Bone marrow (tissue), 2 donors: ENCODE results near the gene UBL3.

Experiments used
- DNase-seq, 2 donors: peaks; one replicate each; lab custom pipeline; 2025; lab: John Stamatoyannopoulos, UW

The UBL3 gene

DNA sequence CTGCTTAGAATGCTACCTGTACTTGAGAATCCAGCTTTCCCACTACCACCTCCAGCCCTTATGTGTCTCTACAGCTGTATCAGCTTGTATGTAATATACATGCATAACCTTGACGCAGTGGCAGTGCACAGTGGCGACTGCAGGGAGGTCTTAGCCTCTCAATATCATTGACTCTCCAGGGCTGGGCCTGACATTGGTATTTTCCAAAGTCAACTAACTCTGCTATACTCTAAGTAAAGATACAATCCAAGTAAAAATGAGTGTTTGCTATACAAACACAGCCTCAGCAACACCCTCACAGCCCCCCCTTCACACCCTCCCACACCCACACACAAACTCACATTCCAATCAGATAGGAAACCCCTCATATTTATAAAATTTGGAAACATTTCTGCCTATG is 6.7 kb upstream of the UBL3 start:
- no peak for DNase-seq

DNA sequence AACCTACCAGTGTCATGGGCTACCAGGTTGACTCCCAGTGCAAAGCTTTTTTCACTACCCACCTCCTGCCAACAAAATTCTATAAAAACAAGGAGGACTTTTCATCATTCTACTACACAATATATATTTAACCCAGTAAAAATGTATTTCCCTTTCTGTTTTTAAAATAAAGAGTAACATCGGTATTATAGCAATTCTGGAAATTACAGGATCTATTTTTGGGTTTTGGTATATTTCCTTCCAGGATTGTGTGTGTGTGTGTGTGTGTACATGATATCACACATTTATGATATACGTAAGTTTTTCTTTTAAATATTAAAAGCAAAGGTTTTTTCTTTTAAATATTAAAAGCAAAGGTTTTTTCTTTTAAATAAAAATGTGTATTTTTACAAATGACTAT is 6.0 kb upstream of the UBL3 start:
- no peak for DNase-seq

DNA sequence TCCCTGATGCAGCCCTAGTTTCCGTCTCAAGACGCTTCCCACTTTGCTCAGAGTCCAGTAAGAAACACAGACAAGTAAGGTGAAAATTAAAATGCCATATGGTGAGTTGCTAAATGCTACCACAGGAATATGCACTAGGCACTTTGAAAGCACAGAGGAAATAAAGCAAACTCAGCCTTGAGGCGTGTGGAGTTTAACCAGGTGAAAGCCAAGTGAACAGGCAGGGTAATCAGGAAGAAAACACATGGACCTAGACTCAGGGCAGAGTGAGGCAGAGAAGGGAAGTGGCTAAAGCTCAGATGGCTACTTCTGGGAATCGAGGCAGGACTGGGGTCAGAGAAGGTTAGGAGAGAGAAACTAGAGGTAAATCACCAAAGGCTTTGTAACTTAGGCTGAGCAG is 5.4 kb upstream of the UBL3 start:
- DNase-seq, result no peak

DNA sequence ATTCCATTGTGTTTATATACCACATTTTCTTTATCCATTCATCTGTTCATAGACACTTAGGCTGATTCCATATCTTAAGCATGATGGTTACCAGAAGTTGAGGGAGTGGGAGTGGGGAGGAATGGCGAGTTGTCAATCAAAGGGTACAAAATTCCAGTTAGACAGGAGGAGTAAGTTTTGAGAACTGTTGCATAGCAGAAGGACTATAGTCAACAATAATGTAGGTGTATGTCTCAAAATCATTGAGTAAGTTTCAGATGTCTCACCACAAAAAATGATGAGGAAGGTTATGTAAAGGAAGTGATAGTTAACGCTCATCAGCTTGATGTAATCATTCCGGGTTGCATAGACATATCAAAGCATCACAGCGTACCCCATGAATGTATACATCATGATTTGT is 4.6 kb upstream of the UBL3 start:
- DNase-seq, result no peak

DNA sequence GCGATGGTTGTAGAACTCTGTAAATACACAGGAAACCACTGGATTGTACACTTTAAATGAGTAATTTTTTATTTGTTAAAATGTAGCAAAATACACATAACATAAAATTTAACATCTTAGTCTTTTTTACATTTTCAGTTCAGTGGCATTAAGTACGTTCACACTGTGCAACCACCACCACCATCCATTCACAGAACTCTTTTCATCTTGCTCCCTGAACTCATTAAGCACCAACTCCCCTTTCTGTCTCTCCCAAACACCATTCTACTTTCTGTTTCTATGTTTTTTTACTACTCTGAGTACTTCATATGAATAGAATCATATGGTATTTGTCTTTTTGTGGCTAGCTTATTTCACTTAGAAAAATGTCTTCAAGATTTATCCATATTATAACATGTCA is 2.7 kb upstream of the UBL3 start:
- DNase-seq, result peak in 1 of 2 donors; percentile 2

DNA sequence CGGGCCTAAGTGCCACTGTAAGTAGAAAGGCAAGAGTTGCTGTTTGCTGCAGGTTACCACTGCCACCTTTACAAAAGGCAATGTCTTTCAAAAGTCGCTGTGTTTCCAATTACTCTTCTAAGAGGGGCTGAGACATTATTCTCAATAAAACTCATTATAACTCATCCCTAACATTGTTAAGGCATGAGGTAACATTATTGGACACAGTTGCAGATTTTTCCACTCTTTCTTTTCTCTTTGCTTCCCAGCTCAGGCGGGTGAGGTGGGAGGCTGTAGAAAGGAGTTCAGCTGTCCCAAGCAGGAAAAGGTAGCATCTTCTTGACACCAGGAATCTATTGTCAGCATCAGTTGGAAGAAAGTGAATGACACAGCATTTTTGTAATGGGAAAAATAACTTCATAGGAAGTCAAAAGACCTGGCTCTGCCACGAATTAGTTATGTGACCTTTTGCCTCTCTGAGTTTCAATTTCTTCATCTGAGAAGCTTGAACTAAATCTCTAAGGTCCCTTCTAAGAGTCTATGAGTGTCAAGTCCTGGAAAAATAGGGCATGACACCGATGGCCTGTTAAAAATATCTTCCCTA is 2.1 kb upstream of the UBL3 start:
- no peak for DNase-seq

DNA sequence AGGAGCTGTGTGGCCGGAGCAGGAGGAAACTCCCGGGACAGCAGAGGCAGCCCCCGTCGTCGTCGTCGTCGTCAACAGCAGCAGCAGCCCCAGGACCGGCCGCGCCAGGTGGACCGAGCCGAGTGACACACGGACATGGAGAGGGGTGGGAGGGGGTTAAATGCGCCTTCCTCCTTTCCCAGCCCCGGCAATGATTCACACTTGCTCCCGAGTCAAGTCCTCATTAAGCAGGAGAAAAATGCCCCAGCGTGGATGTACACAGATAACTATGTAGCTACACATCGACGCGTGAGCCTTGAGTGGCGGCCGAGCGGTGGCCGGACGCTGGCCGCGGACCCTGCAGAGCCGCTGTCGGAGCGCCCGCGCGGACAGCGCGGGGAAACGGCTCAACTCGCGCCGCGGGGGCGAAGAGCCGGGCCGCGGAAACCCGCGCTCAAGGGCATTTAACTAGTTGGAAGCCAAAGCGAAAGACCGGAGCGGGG is 645 bp downstream of the UBL3 start:
- peak; percentile 5 to 70 for DNase-seq

DNA sequence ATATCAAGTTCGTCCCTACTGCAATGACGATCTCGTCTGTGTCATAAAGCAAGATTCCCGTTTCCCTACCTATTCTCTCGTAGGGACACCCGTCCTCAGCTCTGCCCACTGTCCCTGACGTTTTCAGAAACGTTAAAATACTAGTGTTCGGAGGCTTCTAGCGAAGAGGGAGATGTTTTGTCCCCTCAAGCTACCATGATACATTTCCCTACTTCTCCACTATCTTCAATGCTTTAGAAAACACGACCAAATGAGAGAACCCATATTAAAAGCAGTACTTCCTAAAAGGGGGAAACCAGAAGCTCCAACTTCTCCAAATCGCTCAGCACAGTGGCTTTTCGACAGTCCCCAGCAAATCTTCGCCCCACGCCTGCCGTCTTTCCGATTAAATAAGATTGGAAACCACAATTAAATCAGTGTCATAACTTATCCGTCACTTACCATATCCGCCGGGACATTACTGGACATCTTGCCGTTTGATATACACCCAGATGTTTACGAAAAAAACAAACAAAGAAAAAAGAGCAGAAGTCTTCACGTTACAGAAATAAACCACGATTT is 1.3 kb downstream of the UBL3 start:
- peak in 1 of 2 donors; percentile 59 for DNase-seq

DNA sequence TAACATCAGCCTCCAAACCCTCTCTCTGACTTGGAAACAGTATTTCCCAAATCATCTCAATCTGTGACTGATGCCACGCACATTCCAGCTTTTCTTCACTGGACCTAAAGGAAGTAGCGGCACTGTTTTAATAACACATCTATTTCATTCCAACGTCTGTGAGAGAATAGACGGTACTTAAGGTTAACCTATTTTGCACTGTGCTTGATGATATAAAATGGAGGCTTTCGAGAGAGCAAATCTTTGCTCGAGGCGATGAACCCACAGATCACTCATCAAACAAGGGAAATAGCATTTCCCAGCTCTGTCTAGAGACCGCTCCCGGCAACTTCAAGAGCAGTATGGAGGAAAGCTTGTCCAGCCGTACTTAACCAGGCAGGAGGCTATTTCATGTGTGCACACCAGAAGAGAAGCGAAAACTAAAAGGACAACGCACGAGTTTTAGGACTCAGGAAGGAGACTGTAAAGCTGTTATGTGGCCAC is 2.9 kb downstream of the UBL3 start:
- DNase-seq, result peak in 1 of 2 donors; percentile 0

DNA sequence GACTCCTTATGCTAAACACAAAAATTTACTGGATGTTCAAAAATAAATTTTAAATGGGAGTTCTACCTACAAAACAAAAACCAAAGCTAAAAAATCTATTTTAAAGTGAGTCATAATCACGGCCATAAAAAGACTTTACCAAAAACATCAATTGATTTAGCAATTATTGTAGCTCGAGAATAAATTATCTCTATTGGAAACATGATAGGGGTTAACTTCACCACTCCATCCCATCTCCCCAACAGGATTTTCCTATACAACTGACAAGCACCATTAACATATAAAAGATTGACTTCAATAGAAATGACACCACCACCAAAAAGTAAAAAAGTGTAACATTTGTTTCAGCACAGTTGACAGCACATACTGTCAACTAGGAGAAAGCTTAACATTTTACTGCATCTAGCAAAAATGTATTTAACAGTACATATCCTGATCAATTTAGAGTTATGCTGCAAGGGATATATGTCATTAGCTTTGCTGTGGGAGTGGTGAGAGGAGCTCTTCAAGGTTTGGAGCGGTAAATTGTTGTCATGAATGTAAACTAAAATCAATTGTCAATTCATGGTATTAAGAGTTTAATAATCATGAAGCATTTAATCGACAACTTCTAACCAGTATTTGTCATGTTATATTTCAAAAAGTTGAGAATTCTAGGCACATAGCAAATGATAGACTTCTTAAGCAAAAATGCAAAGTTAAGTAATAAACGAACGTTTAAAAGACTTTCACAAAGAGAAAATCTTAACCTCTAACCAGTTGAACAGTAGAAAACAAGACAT is 3.8 kb downstream of the UBL3 start:
- no peak for DNase-seq

DNA sequence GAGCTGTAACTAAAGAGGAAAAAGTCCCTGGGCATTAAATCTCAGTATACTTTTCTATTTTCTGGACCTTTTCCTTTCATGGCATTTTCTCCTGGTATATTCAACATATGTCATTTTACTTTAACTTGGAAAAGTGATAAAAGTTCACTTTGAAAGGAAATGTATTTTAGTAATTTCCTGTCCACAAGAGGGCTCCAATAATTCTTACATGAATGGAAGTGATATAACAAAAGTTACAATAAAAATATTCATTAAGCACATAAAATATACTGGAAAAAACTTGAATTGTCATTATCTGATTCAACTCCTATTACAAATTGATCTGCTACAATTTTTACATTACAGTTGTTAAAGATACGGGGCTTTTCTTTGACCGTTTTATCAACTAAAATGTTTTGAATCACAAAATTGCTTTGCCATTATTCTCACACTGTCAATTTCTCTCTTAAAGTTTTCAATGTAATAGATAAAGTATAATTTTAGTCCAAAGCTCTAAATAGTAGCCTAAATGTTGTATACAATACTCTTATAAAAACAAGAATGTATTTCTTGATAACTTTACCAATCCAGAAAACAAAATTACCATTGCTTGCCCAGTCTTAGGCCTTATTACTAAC is 4.9 kb downstream of the UBL3 start:
- no peak for DNase-seq

DNA sequence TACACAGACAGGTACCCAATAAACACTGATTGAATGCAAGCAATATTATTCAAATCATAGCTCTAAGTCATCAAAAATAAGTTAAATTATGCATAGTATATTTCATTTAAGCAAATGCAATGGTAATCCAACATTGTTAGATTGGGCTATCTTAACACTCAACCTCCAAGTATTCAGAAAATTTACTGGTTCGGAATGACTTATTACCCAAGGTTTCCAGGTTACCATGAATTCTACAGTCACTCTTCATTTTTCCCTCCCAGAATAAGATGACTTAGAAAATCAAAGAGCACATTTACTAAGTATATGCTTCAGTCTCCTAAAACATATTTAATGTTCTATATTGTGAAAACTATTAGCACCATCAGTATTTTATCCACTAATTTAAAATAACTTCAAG is 6.0 kb downstream of the UBL3 start:
- DNase-seq, result no peak

DNA sequence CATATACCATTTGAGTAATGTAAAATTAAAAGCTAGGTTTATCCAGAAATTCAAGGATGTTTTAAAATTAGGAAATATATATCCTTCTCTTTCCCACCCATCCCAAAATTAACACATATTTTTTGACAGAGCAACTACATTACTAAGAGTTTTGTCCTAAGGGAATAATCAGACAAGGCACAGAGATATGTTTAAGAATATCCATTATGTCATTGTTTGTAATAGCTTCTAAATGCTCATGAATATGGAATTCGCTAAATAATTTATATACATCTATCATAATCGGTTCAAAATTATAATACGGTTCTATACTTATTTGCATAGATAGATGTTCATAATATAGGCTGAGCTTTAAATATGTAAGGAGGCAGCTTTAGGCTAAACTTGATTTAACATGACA is 9.8 kb downstream of the UBL3 start:
- no peak for DNase-seq

DNA sequence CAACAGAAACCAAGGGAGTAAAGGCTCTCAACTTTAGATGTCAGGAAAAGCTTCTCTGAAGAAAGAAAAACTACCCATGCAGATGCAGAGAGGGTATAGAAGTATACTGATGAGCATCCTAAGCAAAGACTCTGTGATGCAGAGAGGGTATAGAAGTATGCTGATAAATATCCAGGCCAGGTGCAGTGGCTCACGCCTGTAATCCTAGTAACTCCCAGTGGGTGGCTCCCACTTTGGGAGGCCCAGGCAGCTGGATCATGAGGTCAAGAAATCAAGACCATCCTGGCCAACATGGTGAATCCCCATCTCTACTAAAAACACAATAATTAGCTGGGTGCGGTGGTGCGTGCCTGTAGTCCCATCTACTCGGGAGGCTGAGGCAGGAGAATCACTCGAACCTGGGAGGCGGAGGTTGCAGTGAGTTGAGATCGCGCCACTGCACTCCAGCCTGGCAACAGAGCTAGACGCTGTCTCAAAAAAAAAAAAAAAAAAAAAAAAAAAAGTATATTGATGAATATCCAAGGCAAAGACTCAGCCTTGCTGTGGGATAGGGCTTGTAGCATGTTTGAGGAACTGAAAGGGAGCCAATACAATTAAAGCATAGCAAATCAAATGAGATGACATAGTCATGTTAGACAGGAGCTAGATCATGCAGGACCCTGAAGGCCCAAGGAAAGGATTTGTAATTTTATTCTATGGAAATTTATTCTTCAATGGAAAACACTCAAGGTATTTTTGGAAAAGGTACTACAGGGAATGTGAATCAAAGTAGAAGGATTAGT is 14.9 kb downstream of the UBL3 start:
- no peak for DNase-seq

DNA sequence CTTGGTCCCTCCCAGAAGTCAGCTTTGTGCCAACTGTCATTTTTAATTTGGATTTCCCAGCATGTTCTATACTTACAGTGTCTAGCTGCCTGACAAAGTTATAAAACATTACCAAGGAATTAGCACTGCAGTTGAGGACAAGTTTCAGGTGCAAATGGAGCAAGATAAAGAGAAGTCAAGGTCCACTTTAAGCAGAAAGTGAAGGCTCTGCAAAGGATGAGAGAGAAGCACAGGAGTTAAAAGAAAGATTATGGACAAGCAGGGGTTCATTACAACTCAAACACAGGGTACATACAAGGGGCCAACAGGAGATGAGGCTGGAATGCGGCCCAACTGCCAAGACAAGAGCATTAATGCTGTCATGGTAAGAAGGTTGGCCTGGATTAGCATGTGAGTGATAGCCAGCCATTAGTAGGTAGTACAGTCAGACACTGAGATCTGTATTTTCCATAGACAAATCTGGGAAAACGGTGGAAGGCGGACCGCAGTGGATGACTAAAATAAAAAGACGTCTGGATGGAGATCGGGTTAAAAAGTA is 17.6 kb downstream of the UBL3 start:
- no peak for DNase-seq

DNA sequence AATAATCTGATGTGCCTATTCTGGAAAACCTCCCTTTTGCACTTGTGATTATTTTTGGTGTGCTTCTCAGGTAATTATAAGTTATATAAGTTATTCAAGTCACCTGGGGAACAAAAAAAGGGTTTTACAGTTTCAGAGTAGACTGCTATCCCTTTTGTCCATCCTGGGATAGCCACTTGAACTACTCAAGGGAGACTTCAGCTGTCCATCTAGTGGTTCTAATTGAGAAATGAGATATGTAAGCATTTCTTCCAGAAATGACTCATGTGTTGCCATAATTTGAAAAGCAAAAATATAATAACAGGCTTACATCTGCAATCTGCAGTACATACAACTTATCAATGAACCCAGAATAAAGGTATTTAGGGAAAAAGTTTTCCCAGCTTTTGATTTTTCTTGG is 20.4 kb downstream of the UBL3 start:
- no peak for DNase-seq

DNA sequence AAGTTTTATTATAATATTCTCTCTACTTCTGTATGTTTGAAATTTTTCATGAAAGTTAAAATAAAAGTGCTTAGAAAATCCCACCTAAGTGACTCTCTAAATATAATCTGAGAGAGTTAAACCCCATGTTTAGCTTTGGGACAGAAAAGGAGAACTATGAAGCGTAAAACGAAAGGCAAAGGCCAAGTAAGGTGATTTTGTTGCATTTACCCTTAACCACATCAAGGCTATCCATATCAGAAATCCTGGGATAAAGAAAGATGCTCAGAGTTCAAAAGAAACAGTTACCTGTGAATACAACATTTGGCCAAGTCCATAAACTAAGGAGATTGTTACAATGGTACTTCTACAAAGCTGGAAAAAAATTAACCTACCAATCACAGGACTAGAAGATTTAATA is 31.3 kb downstream of the UBL3 start:
- DNase-seq, result no peak

DNA sequence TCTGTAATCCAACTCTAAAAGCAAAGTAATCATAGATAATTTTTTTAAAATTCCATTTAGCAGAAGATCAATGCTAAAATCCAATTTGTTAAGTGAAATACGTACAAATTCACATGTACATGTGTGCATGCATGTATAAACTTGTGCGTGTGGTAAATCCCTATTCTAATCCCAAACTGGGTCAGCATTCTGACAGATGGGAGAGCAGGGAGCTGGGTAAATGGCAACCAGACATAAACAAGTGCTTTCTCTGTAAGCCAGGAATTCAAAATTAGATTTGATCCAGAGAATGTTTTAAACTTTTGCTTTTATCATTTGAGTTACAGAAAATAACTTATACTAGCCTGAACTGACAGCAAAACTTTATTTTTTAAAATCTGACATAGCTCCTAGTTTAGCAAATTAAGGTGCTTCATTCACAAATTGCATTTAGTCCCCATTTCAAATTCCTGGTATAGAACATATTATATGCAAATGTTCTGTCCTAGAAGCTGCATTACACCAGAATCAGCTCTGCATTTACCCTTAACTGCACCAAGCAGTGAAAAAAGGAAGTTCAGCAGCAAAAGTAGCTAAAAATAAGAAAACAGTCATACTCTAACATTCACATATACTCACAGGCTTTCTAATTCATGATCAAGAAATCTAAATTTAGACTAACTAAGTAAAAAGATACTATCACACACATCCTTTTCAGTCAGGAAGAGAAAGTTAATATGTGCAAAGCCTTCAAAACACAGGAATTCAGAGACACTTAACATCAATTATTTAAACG is 32.6 kb downstream of the UBL3 start:
- peak in 1 of 2 donors; percentile 90 for DNase-seq

DNA sequence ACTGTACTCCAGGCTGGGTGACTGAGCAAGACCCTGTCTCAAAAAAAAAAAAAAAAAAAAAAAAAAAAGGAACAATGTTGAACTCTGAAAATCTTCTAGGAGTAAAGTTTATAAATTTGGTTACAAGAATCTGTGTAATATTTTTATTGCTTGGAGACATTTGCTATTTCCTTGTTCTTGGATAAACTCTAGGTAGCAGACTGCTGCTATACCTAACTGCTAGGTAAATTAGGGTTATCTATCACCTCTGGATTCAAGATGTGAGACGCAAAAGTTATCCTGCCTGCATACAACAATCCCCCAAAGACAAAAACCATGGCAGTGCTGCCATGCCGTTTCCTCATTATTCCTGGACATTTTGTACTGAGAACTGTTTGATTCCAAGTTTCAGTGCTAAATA is 33.7 kb downstream of the UBL3 start:
- DNase-seq, result no peak

DNA sequence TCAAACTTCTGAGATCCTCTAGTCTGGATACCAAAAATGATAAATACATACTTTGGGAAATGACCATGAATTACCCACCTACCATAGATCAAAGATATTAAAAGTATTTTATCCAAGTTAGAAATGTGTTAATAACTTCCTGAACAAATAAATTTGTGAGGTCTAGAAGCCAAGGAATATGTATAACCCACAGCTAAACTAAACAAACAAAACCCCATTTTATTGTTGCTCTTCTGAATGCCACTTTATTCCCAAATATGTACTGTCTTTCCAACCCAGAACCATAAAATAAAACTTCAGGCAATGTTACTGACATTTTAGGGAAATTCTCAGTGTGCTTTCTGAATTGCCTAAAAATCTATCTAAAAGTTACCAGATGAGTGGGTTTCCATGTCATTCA is 35.1 kb downstream of the UBL3 start:
- DNase-seq, result no peak

DNA sequence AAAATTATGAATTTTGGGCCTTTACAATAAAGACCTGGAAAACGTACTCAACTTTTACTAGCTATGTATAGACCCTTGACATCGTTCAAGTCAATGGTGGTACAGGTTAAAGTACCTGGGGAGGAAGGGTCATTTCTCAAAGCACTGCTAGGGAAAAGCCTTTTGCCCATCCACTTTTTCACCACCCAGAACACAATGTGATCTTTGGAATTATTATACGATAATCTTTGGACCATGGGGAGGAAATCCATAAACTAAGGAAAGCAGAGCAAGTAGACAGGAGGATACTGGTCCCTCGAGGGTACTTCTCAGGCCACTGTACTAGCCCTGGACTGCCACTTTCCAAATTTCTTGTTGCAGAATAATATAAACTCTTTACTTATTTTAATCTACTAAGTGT is 39.5 kb downstream of the UBL3 start:
- DNase-seq, result no peak
